HG03064 (cell line): ENCODE measurements around the gene C19orf18.

ENCODE experiments used
- ATAC-seq: cut with Tn5 transposase; IDR thresholded peaks from one replicate; pipeline ENCODE4 v1.9.1; 2021; ENCODE audit warnings: low read depth; ENCODE audit not compliant: unreplicated experiment

C19orf18 gene

DNA sequence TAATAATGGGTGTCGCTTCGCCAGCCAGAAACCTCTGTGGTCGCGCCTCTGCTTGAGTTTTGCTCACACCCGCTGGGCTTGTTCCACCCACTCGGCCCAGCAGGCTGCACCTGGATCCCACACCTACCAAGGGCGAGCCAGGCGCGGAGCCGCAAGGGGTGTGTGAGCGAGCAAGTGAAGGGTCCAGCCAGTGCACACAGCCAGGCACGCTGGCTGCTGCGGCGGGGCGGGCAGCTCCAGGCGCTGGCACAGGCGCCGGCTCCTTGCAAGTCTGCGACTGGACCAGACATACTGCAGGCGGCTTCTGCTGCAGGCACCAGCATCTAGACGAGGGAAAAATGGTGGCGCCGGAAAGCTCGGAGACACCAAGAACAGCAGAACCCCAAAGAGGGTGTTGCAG lies 25.0 kb downstream of the C19orf18 start:
- no peak for ATAC-seq

DNA sequence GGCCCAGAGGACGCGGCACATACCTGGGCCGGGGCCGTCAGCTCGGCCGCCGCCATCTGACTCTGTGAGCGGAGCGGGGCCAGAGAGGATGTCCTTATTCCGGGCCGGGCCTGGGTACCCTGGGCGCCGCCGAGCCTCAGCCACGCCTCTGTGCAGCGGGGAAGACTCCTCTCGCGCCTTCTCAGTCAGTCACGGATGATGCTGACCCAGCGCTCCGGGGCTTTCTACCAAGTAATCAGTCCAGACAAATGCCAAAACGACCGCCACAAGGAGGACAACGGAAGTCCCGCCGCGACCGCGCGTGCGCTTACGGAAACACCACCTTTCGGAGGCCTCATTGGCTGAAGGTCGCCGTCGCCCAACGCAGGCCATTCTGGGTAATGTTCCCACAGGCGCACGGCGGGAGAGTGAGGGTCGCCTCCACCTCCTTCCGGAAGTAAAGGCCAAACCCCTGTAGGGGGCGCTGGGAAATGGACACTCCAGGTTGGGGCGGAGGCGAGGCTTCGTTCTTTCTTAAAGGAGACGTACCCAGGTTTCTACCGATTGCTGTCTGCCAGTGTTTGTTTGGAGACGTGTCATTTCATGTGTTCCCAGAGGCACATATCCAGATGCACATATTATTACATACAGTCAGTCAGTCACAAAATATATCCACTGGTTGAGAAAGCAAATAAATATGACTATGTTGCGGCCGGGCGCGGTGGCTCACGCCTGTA lies 26.8 kb downstream of the C19orf18 start, which contains the start of gene ZNF256:
Gene ZNF256 (minus strand): TSS at position 288 of the 716 bp plus-strand sequence. CDS start 232 bp downstream, at position 56.
- no peak for ATAC-seq

DNA sequence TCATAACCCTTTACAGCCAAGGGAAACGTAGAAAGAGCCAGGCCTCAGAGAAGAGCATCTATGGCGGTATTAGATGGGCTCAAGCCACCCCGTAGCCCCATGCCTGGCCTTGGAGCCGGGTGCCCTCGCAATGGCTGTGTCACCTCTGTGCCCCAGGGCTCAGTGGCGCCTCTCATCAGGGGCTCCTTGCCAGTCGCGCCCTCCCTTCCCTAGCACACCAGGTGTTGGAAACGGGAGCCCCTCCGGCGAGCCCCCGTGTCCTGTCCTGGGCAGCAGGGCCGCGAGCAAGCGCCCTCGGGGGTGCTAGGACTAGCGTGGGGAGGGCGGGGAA lies 27.3 kb downstream of the C19orf18 start:
- no peak for ATAC-seq

DNA sequence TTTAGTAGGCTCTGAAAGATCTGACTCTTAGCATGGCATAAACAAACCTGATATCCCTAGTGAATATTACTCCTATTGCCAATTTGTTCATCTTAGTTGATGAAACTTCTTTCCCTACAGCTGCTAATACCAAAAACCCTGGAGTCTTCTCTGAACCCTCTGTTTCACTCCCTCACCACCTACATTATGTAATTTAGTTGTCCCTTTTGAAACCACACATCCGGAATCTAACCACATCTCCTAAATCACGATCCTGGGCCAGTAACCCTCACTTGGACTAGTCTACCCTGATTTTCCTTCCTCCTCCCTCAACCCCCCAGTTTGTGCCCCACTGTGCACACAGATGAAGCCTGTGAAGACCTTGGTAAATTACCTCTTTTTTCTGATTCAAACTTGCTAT lies 28.0 kb downstream of the C19orf18 start:
- no peak for ATAC-seq

DNA sequence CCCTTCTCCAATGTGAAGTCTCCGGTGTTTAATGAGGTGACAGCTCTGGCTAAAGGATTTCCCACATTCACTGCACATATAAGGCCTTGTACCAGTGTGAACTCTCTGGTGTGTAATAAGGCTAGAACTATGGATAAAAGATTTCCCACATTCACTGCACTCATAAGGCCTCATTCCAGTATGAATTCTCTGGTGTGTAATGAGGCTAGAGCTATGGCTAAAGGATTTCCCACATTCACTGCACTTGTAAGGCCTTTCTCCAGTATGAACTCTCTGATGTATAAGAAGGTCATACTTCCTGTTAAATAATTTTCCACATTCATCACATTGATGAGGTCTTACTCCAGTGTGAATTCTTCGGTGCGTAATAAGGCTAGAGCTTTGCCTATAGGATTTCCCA lies 32.7 kb downstream of the C19orf18 start:
- ATAC-seq: no peak

DNA sequence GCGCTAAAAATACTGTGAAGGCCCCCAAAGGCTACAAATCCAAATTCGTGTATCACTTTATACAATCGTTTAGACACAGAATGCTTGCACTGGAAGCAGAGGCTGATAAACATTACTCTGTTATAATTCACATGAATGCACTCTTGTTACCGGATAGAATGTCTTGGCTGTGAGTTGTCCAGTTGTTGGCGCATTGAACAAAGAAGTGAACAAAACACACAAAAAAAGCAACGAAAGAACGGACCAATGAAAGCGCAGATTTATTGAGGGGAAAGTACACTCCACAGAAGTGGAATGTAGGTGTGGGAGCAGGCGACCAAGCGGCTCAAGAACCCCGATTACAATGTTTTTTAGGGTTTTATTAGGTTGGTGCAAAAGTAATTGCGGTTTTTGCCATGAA lies 38.6 kb downstream of the C19orf18 start:
- ATAC-seq: no peak

DNA sequence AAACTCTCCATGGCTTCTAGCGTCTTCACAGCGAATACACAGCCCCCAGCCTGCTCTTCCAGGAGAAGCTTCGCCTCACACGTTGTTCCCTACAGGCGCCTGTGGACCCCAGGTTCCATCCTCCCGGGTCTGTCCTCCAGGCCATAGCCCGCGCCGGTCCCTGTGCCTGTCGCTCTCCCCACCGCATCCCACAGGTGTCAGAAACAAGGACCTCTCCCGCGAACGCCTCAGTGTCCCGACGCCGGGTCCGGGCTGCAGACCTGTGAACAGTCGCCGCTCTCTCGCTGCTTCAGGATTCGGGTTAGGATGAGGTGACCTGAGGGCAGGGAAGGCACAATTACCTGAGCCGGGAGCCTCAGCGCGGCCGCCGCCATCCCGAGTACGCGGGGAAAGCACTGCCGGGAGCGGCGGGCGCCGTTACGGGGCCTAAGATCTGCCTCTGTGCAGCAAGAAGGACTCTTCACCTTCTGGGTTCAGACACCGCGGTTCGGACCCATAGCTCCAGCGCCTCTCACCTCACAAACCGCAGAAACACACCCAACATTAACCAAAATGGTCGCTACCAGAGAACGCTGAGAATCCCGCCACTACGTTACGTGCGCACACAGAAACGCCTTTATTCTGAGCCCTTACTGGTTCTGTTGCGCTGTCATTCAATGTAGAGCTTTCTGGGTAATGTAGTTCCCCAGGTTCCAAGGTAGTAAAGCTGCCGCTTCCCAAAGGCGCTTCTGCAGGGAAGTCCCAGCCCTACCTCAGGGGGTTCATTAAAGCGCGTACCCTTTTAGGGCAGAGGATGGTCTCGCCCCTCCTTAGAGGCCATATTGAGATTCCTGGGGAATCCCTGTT lies 39.3 kb downstream of the C19orf18 start, which contains the start of gene ZNF418:
Gene ZNF418 (minus strand): TSS at position 583 of the 846 bp plus-strand sequence. CDS start 1,580 bp downstream, outside the sequence.
- ATAC-seq: peak; percentile 79

DNA sequence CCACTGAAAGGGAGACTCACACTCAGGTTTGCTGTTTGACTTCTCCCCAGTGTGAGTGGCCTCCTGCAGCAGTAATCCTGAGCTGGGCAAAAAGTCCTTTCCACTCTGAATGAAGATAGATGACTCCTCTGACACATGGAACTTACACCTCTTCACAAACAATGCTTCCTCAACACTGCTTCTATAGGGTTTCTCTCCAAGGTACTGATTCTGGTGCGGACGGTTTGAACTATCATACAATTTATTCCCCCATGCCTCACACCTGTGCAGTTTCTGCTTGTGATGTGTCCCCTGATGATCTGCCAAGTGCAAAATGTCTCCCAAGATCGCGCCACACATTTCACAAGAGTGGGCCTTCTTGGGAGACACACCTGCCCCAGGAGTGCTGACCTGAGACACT lies 46.7 kb downstream of the C19orf18 start:
- no peak for ATAC-seq

DNA sequence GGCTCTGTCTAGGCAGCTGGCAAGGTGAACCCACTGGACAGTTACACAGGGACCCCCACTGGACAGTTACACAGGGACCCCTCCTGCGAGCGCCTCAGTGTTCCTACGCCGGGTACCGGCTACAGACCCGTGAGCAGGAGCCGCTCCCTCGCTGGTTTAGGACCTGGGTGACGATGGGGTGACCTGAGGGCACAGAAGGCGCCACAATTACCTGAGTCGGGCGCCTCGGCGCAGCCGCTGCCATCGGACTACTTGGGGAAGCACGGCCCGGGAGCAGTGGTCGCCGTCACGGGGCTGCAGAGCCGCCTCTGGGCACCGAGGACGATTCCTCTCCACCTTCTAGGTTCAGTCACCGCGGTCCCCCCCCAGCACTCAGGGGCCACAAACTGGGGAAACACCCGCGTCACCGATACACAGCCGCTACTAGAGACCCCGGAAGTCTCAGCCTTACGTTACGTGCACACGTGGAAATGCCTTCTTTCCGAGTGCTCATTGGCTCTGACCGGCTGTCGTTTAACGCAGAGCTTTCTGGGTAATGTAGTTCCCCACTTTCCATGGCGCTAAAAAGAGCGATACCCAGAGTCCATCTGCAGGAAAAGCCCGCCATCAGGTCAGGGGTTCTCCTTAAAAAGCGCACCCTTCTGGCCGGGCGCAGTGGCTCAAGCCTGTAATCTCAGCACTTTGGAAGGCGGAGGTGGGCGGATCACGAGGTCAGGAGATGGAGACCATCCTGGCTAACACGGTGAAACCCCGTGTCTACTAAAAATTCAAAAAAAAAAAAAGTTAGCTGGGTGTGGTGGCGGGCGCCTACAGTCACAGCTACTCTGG lies 58.0 kb downstream of the C19orf18 start, which contains the start of gene ZNF417:
Gene ZNF417 (minus strand): TSS at position 425 of the 828 bp plus-strand sequence. CDS start 181 bp downstream, at position 244.
- peak; percentile 95 for ATAC-seq

DNA sequence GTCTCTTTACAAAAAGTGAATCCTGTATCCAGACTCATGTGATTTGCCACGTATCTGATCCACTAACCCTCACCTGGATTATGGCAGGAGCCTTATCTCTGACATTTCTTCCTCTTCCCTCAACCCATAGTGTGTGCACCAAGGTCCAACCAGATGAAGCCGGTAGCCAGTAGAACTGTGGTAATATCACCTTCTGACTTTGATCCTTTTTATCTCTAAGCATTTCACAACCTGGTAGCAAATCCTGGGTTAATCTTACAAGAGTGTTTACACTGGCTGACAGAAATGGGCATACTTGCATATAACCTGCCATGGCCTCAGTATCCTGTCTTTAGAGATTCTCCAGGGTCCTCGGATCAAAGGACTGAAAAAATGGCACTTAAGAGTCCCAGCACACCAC lies 59.8 kb downstream of the C19orf18 start:
- ATAC-seq: no peak
